CD8-positive, alpha-beta memory T cell (primary cell): ENCODE measurements around the gene ASB2. TPM values are rescaled to one million over a fixed set of nuclear protein-coding genes. Genes with fewer than 3 reads are reported as not detected.
A peak's percentile ranks its signal among the peaks of the same experiment; 100 is the strongest.

Source experiments
- CTCF ChIA-PET: fragments of 350-600 bp; sonication (Branson Sonifier 250); formaldehyde crosslinking; loops from one replicate; lab custom pipeline; 2021; ENCODE audit warnings: antibody characterized with exemption; lab: Charles Lee
- POLR2A ChIA-PET: fragments of 350-600 bp; sonication (Branson Sonifier 250); formaldehyde crosslinking; loops from one replicate; lab custom pipeline; 2021; ENCODE audit warnings: antibody characterized with exemption; lab: Charles Lee
- DNase-seq, 5 donors: peaks; one replicate each; pipeline versions ENCODE4 v3.0.0 to v3.0.0-alpha.2; 2020 to 2022; ENCODE audit warnings: mixed read lengths in 1 of 5
- H3K27ac ChIP-seq: one replicate; pipeline ENCODE4 v1.7.0; 2013; ENCODE audit warnings: low read depth, mild to moderate bottlenecking, low read length, moderate library complexity
- H3K27me3 ChIP-seq: 2 replicates; pipeline ENCODE4 v1.7.0; 2013; ENCODE audit warnings: low read length, mild to moderate bottlenecking; ENCODE audit not compliant: insufficient read depth, poor library complexity, severe bottlenecking
- H3K36me3 ChIP-seq: 2 replicates; pipeline ENCODE4 v1.7.0; 2013; ENCODE audit warnings: mild to moderate bottlenecking, low read length, moderate library complexity; ENCODE audit not compliant: insufficient read depth
- H3K4me1 ChIP-seq: 2 replicates; pipeline ENCODE4 v1.7.0; 2013; ENCODE audit warnings: mild to moderate bottlenecking, low read length, moderate library complexity; ENCODE audit not compliant: insufficient read depth
- H3K4me3 ChIP-seq: 2 replicates; pipeline ENCODE4 v1.7.0; 2013; ENCODE audit warnings: mild to moderate bottlenecking, low read length
- H3K9me3 ChIP-seq: 2 replicates; pipeline ENCODE4 v1.7.0; 2013; ENCODE audit warnings: mild to moderate bottlenecking, low read length
- H3K27ac Mint-ChIP-seq, 8 donors: one replicate each; pipeline ENCODE4 v1.8.0; 2020 to 2021; ENCODE audit warnings: mixed read lengths in 8 of 8, mild to moderate bottlenecking in 6 of 8, inconsistent platforms in 3 of 8, moderate library complexity in 3 of 8
- H3K27me3 Mint-ChIP-seq, 2 donors: one replicate each; pipeline ENCODE4 v1.8.0; 2020 to 2021; ENCODE audit warnings: mixed read lengths in 2 of 2, mild to moderate bottlenecking in 1 of 2, moderate library complexity in 1 of 2
- H3K36me3 Mint-ChIP-seq, 3 donors: one replicate each; pipeline ENCODE4 v1.8.0; 2020 to 2021; ENCODE audit warnings: mixed read lengths in 3 of 3, inconsistent platforms in 1 of 3, mild to moderate bottlenecking in 1 of 3
- H3K4me1 Mint-ChIP-seq, 3 donors: one replicate each; pipeline ENCODE4 v1.8.0; 2020 to 2021; ENCODE audit warnings: mixed read lengths in 3 of 3, inconsistent platforms in 1 of 3, mild to moderate bottlenecking in 1 of 3
- H3K4me3 Mint-ChIP-seq, 7 donors: one replicate each; pipeline ENCODE4 v1.8.0; 2020 to 2021; ENCODE audit warnings: mixed read lengths in 7 of 7, mild to moderate bottlenecking in 6 of 7, moderate library complexity in 4 of 7, inconsistent platforms in 2 of 7
- H3K9me3 Mint-ChIP-seq, 5 donors: one replicate each; pipeline ENCODE4 v1.8.0; 2020 to 2022; ENCODE audit warnings: mixed read lengths in 5 of 5, mild to moderate bottlenecking in 3 of 5, moderate library complexity in 2 of 5, inconsistent platforms in 1 of 5
- polyA plus RNA-seq: library from polyadenylated mRNA; unstranded; fragments of 300-500 nt; fragmentation: Illumina TruSeq; gene quantifications from one replicate; pipeline ENCODE4 v1.2.3, GENCODE V29; 2021
- total RNA-seq, 2 experiments: library from RNA; stranded (reverse); gene quantifications; one replicate each; pipeline ENCODE4 v1.2.3, GENCODE V29; 2021

Gene ASB2
- total and polyA plus RNA-seq, 3 experiments from 2014 or later, result 4.8 to 98.0 (median 93.5) TPM

DNA sequence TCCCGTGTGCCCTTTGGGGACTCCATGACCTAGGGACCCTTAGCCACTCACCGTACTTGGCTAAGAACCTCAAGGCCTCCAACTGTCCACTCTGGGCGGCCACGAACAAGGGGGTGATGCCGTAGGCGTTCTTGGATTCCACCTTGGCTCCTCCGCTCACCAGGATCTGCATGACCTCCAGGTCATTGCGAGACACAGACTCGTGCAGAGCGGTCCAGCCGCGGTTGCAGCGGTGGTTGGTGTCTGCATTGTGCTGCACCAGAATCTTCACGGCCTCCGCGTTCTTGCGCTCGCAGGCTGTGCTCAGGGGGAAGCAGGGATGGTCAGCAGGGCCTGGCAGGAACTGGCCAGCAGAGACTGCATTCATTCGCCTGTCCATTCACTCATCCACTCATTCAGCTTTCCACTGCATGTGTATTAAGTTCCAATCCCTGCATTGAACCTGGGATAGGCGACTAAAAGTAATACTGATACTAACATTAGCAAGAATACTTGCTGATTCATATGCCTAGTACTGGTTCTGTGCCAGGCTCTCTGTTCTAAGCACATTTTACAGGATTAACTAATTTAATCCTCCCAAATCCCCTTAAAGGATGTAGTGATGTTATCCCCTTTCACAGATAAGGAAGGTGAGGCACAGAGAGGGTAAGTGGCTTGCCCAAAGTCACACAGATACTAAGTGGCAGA lies 25.3 kb downstream of the ASB2 start:
- Histone ChIP-seq H3K27me3 (no peaks in the 10 kb centered on the region), H3K9me3 (no peaks in the 10 kb centered on the region), H3K4me3 (no peak overlapping the region), H3K36me3 (no peaks in the 10 kb centered on the region), H3K4me1 (peaks cover 31% of the 10 kb centered on the region), H3K27ac (no peak overlapping the region)
- H3K27me3 Mint-ChIP-seq, result no peaks in the 10 kb centered on the region
- DNase-seq, result no peak
- H3K9me3 Mint-ChIP-seq, result no peaks in the 10 kb centered on the region
- H3K27ac Mint-ChIP-seq, result peak overlapping the region in 2 of 8 donors; percentile 22 to 43
- peaks cover 0 to 64% (median 3%) of the 10 kb centered on the region in 3 donors for H3K36me3 Mint-ChIP-seq
- ChIA-PET CTCF (interaction anchor here (4.1 to 21.3 kb wide), 2 partner anchors 12 to 20 kb away, joined by 45 to 945 read pairs; partner anchors contain the start of gene ASB2), POLR2A (interaction anchor here (1.0 to 1.4 kb wide), 2 partner anchors 19 to 73 kb away, joined by 3 read pairs; no protein-coding TSS in a partner anchor)
- H3K4me1 Mint-ChIP-seq, result peaks cover 31 to 51% (median 36%) of the 10 kb centered on the region in 3 donors
- no peak overlapping the region for H3K4me3 Mint-ChIP-seq

DNA sequence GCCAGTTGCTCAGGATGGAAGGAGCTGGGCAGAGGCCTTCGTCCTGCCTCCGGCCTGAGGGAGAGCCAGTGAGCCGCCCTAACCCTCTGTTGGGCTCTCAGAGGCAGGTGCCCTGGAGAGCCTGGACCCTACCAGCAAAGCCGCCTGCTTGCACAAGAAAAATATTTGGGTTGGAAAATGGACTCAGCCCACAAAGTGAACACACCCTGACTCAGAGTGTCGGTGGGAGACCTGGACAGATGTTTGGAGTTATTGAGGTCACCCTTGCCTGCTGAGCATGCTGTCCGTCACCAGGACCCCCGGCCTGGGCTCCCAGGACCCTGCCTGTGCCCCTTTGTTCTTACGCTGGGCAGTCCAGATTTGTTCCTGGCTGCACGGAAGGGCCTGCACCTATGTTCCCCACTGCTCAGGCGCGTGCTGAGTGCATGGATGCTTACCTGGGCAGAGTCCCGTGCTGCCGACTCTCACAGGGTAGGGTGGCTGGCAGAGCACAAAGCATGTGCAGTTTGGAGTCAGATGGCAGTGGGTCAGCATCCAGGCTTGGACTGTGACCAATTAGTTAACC lies 26.8 kb downstream of the ASB2 start:
- H3K27ac ChIP-seq, result no peak overlapping the region
- ChIA-PET CTCF (interaction anchor here (2.0 to 21.3 kb wide), 2 partner anchors 10 to 22 kb away, joined by 19 to 945 read pairs; partner anchors contain the start of gene ASB2), POLR2A (no interaction called here)
- Mint-ChIP-seq H3K4me3 (no peak overlapping the region), H3K27me3 (no peaks in the 10 kb centered on the region), H3K9me3 (no peaks in the 10 kb centered on the region), H3K36me3 (peaks cover 0 to 75% (median 4%) of the 10 kb centered on the region in 3 donors), H3K4me1 (peaks cover 16 to 36% (median 21%) of the 10 kb centered on the region in 3 donors), H3K27ac (peak overlapping the region in 2 of 8 donors; percentile 50 to 57)
- H3K27me3 ChIP-seq, result no peaks in the 10 kb centered on the region
- peaks cover 16% of the 10 kb centered on the region for H3K4me1 ChIP-seq
- H3K36me3 ChIP-seq, result no peaks in the 10 kb centered on the region
- DNase-seq, result no peak
- H3K9me3 ChIP-seq, result no peaks in the 10 kb centered on the region
- H3K4me3 ChIP-seq, result no peak overlapping the region

DNA sequence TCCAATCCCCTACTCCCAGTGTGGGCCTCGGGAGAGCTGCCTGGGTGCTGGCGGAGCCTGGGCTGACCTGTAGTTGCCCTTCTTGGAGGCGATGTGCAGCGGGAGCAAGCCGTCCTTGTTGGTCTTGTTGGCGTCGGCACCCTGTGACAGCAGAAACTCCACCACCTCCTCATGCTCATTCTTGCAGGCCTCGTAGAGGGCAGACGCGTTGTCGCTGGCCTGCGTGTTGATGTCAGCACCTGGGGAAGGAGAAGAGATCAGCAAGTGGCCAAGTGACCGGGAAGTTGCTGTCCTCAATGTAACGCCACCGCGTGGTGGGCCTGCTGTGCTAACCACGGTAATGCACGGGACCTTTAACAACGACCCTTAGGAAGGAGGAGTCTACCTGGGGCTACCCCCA lies 29.1 kb downstream of the ASB2 start:
- Mint-ChIP-seq H3K27ac (no peak overlapping the region), H3K4me3 (no peak overlapping the region), H3K9me3 (no peaks in the 10 kb centered on the region), H3K27me3 (no peaks in the 10 kb centered on the region), H3K36me3 (peaks cover 0 to 83% (median 7%) of the 10 kb centered on the region in 3 donors), H3K4me1 (peaks cover 0 to 13% (median 0%) of the 10 kb centered on the region in 3 donors)
- Histone ChIP-seq H3K4me1 (no peaks in the 10 kb centered on the region), H3K27me3 (no peaks in the 10 kb centered on the region), H3K9me3 (no peaks in the 10 kb centered on the region), H3K36me3 (no peaks in the 10 kb centered on the region), H3K4me3 (no peak overlapping the region), H3K27ac (no peak overlapping the region)
- CTCF ChIA-PET, result interaction anchor here (1.3 to 21.3 kb wide), 2 partner anchors 24 to 189 kb away, joined by 3 to 945 read pairs; partner anchors contain the start of gene ASB2
- POLR2A ChIA-PET, result no interaction called here
- no peak for DNase-seq

DNA sequence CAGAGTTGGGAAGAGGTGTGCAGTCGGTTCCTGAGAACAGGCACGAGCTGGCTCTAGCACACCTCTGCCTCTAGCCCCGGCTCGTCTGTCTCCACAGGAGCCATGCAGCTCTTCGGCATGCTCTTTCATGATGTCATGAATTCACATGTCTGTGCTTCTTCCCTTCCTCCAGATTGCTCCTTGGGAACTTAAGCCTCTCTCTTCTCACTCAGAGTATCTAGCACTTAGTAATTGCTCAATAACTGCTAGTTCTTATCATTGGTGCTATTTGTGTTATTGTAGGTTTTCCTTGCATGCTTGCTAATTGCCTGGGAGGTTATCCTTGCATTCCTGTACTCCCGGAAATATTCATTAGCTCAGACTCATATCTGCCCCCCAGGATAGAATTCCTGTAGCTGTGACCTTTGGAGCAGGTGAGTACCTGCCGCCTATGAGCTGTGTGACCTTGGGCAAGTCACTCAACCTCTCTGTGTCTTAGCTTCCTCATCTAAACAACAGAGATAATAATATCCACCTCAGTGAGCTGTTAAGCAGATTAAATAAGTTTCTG lies 29.8 kb downstream of the ASB2 start:
- CTCF ChIA-PET, result interaction anchor here (1.3 to 21.3 kb wide), 2 partner anchors 25 to 190 kb away, joined by 3 to 945 read pairs; partner anchors contain the start of gene ASB2

DNA sequence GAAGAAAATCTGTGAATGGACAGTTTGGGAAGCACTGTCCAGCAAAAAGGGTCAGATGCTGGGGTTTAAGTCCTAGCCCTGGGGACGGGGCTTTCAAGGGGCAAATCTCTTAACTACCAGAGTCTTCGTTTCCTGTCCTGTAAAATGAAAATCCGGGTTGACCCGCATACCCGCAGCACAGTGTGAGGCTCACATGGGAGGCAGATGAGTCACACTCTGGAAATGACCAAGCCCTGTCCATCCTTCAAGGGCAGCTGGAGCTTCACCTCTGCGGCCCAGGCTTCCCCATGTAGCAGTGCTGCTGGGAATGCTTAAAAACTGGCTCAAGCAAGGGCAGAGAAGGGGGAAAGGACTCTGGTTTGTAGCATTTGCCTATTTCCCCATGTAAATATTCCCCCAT lies 30.3 kb downstream of the ASB2 start:
- Mint-ChIP-seq H3K36me3 (peaks cover 0 to 89% (median 10%) of the 10 kb centered on the region in 3 donors), H3K27me3 (no peaks in the 10 kb centered on the region), H3K27ac (no peak overlapping the region), H3K4me3 (no peak overlapping the region), H3K9me3 (no peaks in the 10 kb centered on the region), H3K4me1 (peaks cover 0 to 4% (median 0%) of the 10 kb centered on the region in 3 donors)
- Histone ChIP-seq H3K9me3 (no peaks in the 10 kb centered on the region), H3K4me1 (no peaks in the 10 kb centered on the region), H3K27ac (no peak overlapping the region), H3K4me3 (no peak overlapping the region), H3K27me3 (no peaks in the 10 kb centered on the region), H3K36me3 (no peaks in the 10 kb centered on the region)
- CTCF ChIA-PET, result interaction anchor here (1.3 to 21.3 kb wide), 2 partner anchors 25 to 190 kb away, joined by 3 to 945 read pairs; partner anchors contain the start of gene ASB2
- POLR2A ChIA-PET, result no interaction called here
- no peak for DNase-seq

More for the DNA sequence above, 29.8 kb downstream of the ASB2 start:
- H3K4me1 ChIP-seq, result no peaks in the 10 kb centered on the region
- H3K36me3 ChIP-seq, result no peaks in the 10 kb centered on the region
- no peaks in the 10 kb centered on the region for H3K27me3 Mint-ChIP-seq
- H3K4me1 Mint-ChIP-seq, result peaks cover 0 to 7% (median 0%) of the 10 kb centered on the region in 3 donors
- no peak for DNase-seq
- H3K27ac Mint-ChIP-seq, result peak overlapping the region in 1 of 8 donors; percentile 37
- H3K36me3 Mint-ChIP-seq, result peaks cover 0 to 88% (median 7%) of the 10 kb centered on the region in 3 donors
- H3K9me3 ChIP-seq, result no peaks in the 10 kb centered on the region
- H3K9me3 Mint-ChIP-seq, result no peaks in the 10 kb centered on the region
- H3K27me3 ChIP-seq, result no peaks in the 10 kb centered on the region
- POLR2A ChIA-PET, result no interaction called here
- no peak overlapping the region for H3K4me3 Mint-ChIP-seq
- no peak overlapping the region for H3K27ac ChIP-seq
- H3K4me3 ChIP-seq, result no peak overlapping the region

DNA sequence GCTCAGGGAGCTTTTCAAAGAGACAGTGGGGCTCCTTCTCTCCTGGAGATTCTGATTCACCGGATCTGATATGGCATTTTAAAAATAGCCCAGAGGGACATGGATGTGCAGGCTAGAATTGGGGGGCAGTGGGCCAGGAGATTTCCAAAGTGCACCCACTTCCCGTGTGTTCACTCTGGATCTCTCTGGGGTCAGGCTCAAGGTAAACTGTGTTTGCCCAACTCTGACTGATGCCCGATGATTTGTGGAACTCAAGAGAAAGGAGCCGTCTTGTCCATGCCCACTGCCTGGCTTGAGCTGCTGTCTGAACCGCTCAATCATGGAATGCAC lies 31.3 kb downstream of the ASB2 start:
- Mint-ChIP-seq H3K9me3 (no peaks in the 10 kb centered on the region), H3K4me3 (no peak overlapping the region), H3K27ac (peak overlapping the region in 2 of 8 donors; percentile 42 to 81), H3K27me3 (no peaks in the 10 kb centered on the region), H3K36me3 (peaks cover 0 to 85% (median 8%) of the 10 kb centered on the region in 3 donors), H3K4me1 (peaks cover 2 to 11% (median 5%) of the 10 kb centered on the region in 3 donors)
- DNase-seq, result no peak
- no peak overlapping the region for H3K27ac ChIP-seq
- H3K36me3 ChIP-seq, result no peaks in the 10 kb centered on the region
- H3K4me1 ChIP-seq, result no peaks in the 10 kb centered on the region
- no peaks in the 10 kb centered on the region for H3K9me3 ChIP-seq
- H3K4me3 ChIP-seq, result no peak overlapping the region
- no peaks in the 10 kb centered on the region for H3K27me3 ChIP-seq
- ChIA-PET CTCF (interaction anchor here (1.0 to 21.3 kb wide), 3 partner anchors 8 to 136 kb away, joined by 3 to 945 read pairs (median 10); partner anchors contain the start of genes ASB2, DDX24 and IFI27L1), POLR2A (no interaction called here)

DNA sequence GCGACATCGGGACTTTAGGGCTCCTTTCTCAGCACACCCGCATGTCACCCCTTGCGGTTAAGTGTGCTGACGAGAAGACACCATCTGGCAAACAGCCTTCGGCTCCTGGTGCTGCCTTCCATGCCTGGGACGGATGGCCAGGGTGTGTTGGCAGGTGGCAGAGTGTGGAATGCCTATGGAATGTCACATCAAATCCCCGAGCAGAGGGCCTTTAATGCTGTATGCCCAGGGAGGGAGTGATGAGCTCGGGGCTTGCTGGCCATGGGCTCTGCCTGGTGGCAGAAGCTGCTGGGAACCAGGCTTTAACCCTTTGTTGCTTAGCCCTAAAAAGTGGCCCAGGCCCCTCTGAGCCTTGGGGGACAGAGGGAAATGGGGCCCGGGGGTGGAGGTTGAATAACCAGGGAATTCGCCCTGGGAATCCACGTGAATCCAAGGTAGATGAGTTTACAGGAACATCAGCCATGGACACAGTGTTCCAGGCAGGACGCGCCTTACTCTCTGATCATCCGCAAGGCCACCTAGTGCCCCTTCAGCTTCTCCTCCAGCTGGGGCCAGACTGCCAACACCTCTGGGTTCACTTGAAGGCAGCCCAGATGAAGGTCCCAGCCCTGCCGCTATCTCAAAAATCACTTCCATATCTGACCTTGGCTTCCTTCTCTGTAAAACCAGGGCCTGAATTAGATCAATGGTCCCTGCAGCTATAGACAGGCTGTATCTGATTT lies 31.9 kb downstream of the ASB2 start:
- no peak for DNase-seq
- ChIA-PET POLR2A (no interaction called here), CTCF (interaction anchor here (1.0 to 21.3 kb wide), 3 partner anchors 9 to 136 kb away, joined by 3 to 945 read pairs (median 10); partner anchors contain the start of genes ASB2, DDX24 and IFI27L1)
- Histone ChIP-seq H3K27ac (no peak overlapping the region), H3K27me3 (no peaks in the 10 kb centered on the region), H3K4me1 (no peaks in the 10 kb centered on the region), H3K4me3 (no peak overlapping the region), H3K9me3 (no peaks in the 10 kb centered on the region), H3K36me3 (no peaks in the 10 kb centered on the region)
- H3K36me3 Mint-ChIP-seq, result peaks cover 0 to 79% (median 8%) of the 10 kb centered on the region in 3 donors
- no peaks in the 10 kb centered on the region for H3K27me3 Mint-ChIP-seq
- peaks cover 5 to 15% (median 6%) of the 10 kb centered on the region in 3 donors for H3K4me1 Mint-ChIP-seq
- no peaks in the 10 kb centered on the region for H3K9me3 Mint-ChIP-seq
- H3K4me3 Mint-ChIP-seq, result no peak overlapping the region
- peak overlapping the region in 3 of 8 donors; percentile 38 to 81 (median 62) for H3K27ac Mint-ChIP-seq
